ENCODE measurements around the gene STK38.
"Not testable (repeated sequence)": the region's sequence is repeated elsewhere in the genome, so short reads cannot be mapped to it uniquely, and the experiment has no call there.

The STK38 gene

GRCh38 chr6:36578431-36578830, 31.2 kb upstream of the STK38 start:
- Histone ChIP-seq H3K27me3 (ENCODE audit: control insufficient read depth, insufficient read depth, low read length) (no peaks in the 10 kb centered on the region), H3K9ac (ENCODE audit: low read length) (no peak overlapping the region), H3K4me3 (ENCODE audit: low read length) (no peak overlapping the region), H3K4me1 (ENCODE audit: control insufficient read depth, low read depth, low read length) (no peaks in the 10 kb centered on the region), H3K9me3 (ENCODE audit: control insufficient read depth, low read depth, low read length) (no peaks in the 10 kb centered on the region), H3K27ac (ENCODE audit: low read length) (no peak overlapping the region), H3K36me3 (ENCODE audit: control insufficient read depth, low read depth, low read length) (no peaks in the 10 kb centered on the region)

GRCh38 chr6:36578030-36578429, 30.8 kb upstream of the STK38 start:
- no peaks in the 10 kb centered on the region for H3K27me3 ChIP-seq (ENCODE audit: control insufficient read depth, insufficient read depth, low read length)
- H3K9me3 ChIP-seq (ENCODE audit: control insufficient read depth, low read depth, low read length): no peaks in the 10 kb centered on the region
- no peak overlapping the region for H3K27ac ChIP-seq (ENCODE audit: low read length)
- H3K9ac ChIP-seq (ENCODE audit: low read length): no peak overlapping the region
- no peaks in the 10 kb centered on the region for H3K4me1 ChIP-seq (ENCODE audit: control insufficient read depth, low read depth, low read length)
- no peak overlapping the region for H3K4me3 ChIP-seq (ENCODE audit: low read length)
- H3K36me3 ChIP-seq (ENCODE audit: control insufficient read depth, low read depth, low read length): no peaks in the 10 kb centered on the region

DNA sequence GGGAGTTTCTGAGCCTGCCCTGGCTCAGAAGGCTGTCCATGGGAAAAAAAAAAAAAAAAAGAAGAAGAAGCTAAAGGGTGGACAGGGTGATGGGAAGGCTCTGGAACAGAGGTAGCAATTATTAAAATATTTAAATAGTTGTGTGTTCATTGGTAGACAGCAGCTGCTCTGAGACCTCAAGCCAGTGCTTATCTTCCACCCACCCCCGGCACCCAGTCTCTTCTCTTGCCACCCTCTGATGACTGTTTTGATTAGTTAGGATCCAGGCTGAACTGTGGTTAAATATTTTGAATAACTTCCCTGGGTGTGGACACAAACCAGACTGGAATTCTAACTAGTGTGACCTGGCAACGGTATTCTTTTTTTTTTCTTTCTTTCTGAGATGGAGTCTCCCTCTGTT, 30.0 kb upstream of the STK38 start:
- Histone ChIP-seq H3K4me1 (ENCODE audit: control insufficient read depth, low read depth, low read length) (no peaks in the 10 kb centered on the region), H3K9me3 (ENCODE audit: control insufficient read depth, low read depth, low read length) (no peaks in the 10 kb centered on the region), H3K36me3 (ENCODE audit: control insufficient read depth, low read depth, low read length) (no peaks in the 10 kb centered on the region), H3K4me3 (ENCODE audit: low read length) (no peak overlapping the region), H3K27me3 (ENCODE audit: control insufficient read depth, insufficient read depth, low read length) (no peaks in the 10 kb centered on the region), H3K27ac (ENCODE audit: low read length) (no peak overlapping the region), H3K9ac (ENCODE audit: low read length) (no peak overlapping the region)

- Histone ChIP-seq H3K4me1 (ENCODE audit: control insufficient read depth, low read depth, low read length) (no peaks in the 10 kb centered on the region), H3K36me3 (ENCODE audit: control insufficient read depth, low read depth, low read length) (no peaks in the 10 kb centered on the region), H3K4me3 (ENCODE audit: low read length) (no peak overlapping the region), H3K27me3 (ENCODE audit: control insufficient read depth, insufficient read depth, low read length) (no peaks in the 10 kb centered on the region), H3K27ac (ENCODE audit: low read length) (no peak overlapping the region), H3K9me3 (ENCODE audit: control insufficient read depth, low read depth, low read length) (no peaks in the 10 kb centered on the region), H3K9ac (ENCODE audit: low read length) (no peak overlapping the region)
These were observed 29.3 kb upstream of the STK38 start for GRCh38 chr6:36576578-36576977.

GRCh38 chr6:36574679-36575078, 27.4 kb upstream of the STK38 start:
- H3K27me3 ChIP-seq (ENCODE audit: control insufficient read depth, insufficient read depth, low read length): no peaks in the 10 kb centered on the region
- no peaks in the 10 kb centered on the region for H3K9me3 ChIP-seq (ENCODE audit: control insufficient read depth, low read depth, low read length)
- H3K9ac ChIP-seq (ENCODE audit: low read length): no peak overlapping the region
- H3K4me3 ChIP-seq (ENCODE audit: low read length): no peak overlapping the region
- H3K36me3 ChIP-seq (ENCODE audit: control insufficient read depth, low read depth, low read length): no peaks in the 10 kb centered on the region
- H3K4me1 ChIP-seq (ENCODE audit: control insufficient read depth, low read depth, low read length): no peaks in the 10 kb centered on the region
- H3K27ac ChIP-seq (ENCODE audit: low read length): no peak overlapping the region

DNA sequence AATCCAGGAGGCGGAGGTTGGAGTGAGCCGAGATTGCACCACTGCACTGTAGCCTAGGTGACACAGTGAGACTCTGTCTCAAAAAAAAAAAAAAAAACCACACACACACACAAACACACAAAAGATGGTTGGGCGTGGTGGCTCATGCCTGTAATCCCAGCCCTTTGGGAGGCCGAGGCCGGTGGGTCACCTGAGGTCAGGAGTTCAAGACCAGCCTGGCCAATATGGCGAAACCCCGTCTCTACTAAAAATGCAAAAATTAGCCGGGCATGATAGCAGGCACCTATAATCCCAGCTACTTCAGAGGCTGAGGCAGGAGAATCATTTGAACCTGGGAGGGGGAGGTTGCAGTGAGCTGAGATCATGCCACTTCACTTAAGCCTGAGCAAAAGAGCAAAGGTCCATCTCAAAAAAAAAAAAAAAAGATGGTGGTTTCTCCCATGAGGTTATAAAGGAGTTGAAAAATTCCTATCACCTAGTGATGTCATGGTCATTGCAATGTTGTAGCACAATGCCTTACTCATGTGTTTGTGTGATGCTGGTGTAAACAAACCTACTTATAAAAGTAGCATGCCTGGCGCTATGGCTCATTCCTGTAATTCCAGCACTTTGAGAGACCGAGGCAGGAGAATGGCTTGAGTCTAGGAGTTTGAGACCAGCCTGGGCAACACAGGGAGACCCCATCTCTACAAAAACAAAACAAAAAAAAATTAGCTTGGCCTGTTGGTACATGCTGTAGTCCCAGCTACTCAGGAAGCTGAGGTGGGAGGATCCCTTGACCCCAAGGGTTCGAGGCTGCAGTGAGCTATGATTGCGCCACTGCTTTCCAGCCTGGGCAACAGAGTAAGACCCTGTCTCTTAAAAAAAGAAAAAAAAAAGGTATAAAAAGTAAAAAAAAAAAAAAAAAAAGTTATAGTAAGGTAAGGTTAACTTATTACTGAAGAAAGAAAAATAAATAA, 25.4 kb upstream of the STK38 start:
- H3K27me3 ChIP-seq (ENCODE audit: control insufficient read depth, insufficient read depth, low read length); H3K4me1 ChIP-seq (ENCODE audit: control insufficient read depth, low read depth, low read length); H3K27ac ChIP-seq (ENCODE audit: low read length); H3K4me3 ChIP-seq (ENCODE audit: low read length); H3K9ac ChIP-seq (ENCODE audit: low read length); H3K36me3 ChIP-seq (ENCODE audit: control insufficient read depth, low read depth, low read length); H3K9me3 ChIP-seq (ENCODE audit: control insufficient read depth, low read depth, low read length): not testable (repeated sequence)

GRCh38 chr6:36571122-36572043, 24.1 kb upstream of the STK38 start:
- Histone ChIP-seq H3K27me3 (ENCODE audit: control insufficient read depth, insufficient read depth, low read length) (no peaks in the 10 kb centered on the region), H3K27ac (ENCODE audit: low read length) (no peak overlapping the region), H3K4me3 (ENCODE audit: low read length) (no peak overlapping the region), H3K9me3 (ENCODE audit: control insufficient read depth, low read depth, low read length) (no peaks in the 10 kb centered on the region), H3K36me3 (ENCODE audit: control insufficient read depth, low read depth, low read length) (no peaks in the 10 kb centered on the region), H3K9ac (ENCODE audit: low read length) (no peak overlapping the region), H3K4me1 (ENCODE audit: control insufficient read depth, low read depth, low read length) (no peaks in the 10 kb centered on the region)

GRCh38 chr6:36570264-36570663, 23.0 kb upstream of the STK38 start:
- H3K9me3 ChIP-seq (ENCODE audit: control insufficient read depth, low read depth, low read length): no peaks in the 10 kb centered on the region
- no peaks in the 10 kb centered on the region for H3K36me3 ChIP-seq (ENCODE audit: control insufficient read depth, low read depth, low read length)
- no peak overlapping the region for H3K4me3 ChIP-seq (ENCODE audit: low read length)
- no peaks in the 10 kb centered on the region for H3K4me1 ChIP-seq (ENCODE audit: control insufficient read depth, low read depth, low read length)
- no peak overlapping the region for H3K27ac ChIP-seq (ENCODE audit: low read length)
- H3K9ac ChIP-seq (ENCODE audit: low read length): no peak overlapping the region
- no peaks in the 10 kb centered on the region for H3K27me3 ChIP-seq (ENCODE audit: control insufficient read depth, insufficient read depth, low read length)

DNA sequence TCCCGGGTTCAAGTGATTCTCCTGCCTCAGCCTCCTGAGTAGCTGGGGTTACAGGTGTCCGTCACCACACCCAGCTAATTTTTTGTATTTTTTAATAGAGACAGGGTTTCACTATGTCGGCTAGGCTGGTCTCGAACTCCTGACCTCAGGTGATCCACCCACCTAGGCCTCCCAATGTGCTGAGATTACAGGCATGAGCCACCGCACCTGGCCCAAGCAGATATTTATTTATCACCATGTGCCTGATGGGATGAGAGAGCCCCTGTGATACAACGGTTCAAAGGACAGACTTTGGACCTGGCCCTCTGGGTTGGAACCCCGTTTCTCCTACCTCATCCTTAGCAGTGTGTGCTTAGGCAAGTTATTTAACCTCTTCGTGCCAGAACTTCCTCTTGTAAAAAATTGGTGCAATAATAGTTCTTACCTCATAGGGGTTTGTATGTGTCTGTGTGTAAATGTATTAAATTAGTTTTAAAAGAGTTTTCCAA, 19.2 kb upstream of the STK38 start:
- Histone ChIP-seq H3K27me3 (ENCODE audit: control insufficient read depth, insufficient read depth, low read length) (no peaks in the 10 kb centered on the region), H3K4me3 (ENCODE audit: low read length) (no peak overlapping the region), H3K4me1 (ENCODE audit: control insufficient read depth, low read depth, low read length) (no peaks in the 10 kb centered on the region), H3K27ac (ENCODE audit: low read length) (no peak overlapping the region), H3K9me3 (ENCODE audit: control insufficient read depth, low read depth, low read length) (no peaks in the 10 kb centered on the region), H3K36me3 (ENCODE audit: control insufficient read depth, low read depth, low read length) (no peaks in the 10 kb centered on the region), H3K9ac (ENCODE audit: low read length) (no peak overlapping the region)

- Histone ChIP-seq H3K27me3 (ENCODE audit: control insufficient read depth, insufficient read depth, low read length) (no peaks in the 10 kb centered on the region), H3K4me3 (ENCODE audit: low read length) (no peak overlapping the region), H3K9ac (ENCODE audit: low read length) (no peak overlapping the region), H3K4me1 (ENCODE audit: control insufficient read depth, low read depth, low read length) (no peaks in the 10 kb centered on the region), H3K36me3 (ENCODE audit: control insufficient read depth, low read depth, low read length) (no peaks in the 10 kb centered on the region), H3K9me3 (ENCODE audit: control insufficient read depth, low read depth, low read length) (no peaks in the 10 kb centered on the region), H3K27ac (ENCODE audit: low read length) (no peak overlapping the region)
These were observed 16.6 kb upstream of the STK38 start for GRCh38 chr6:36563928-36564284.

- Histone ChIP-seq H3K36me3 (ENCODE audit: control insufficient read depth, low read depth, low read length) (no peaks in the 10 kb centered on the region), H3K4me3 (ENCODE audit: low read length) (no peak overlapping the region)
These were observed 16.1 kb upstream of the STK38 start for GRCh38 chr6:36563237-36563927.

More at GRCh38 chr6:36563237-36563927, 16.1 kb upstream of the STK38 start:
- H3K27ac ChIP-seq (ENCODE audit: low read length): no peak overlapping the region
- H3K9ac ChIP-seq (ENCODE audit: low read length): no peak overlapping the region
- no peaks in the 10 kb centered on the region for H3K27me3 ChIP-seq (ENCODE audit: control insufficient read depth, insufficient read depth, low read length)
- no peaks in the 10 kb centered on the region for H3K4me1 ChIP-seq (ENCODE audit: control insufficient read depth, low read depth, low read length)
- no peaks in the 10 kb centered on the region for H3K9me3 ChIP-seq (ENCODE audit: control insufficient read depth, low read depth, low read length)
